B cell (primary cell): ENCODE results near the gene FAM43A. TPM values are rescaled to one million over a fixed set of nuclear protein-coding genes. Genes with fewer than 3 reads are reported as not detected.
A peak's percentile ranks its signal among the peaks of the same experiment; 100 is the strongest.

Source experiments
- ATAC-seq: fragments of 200-7000 bp; cut with Tn5 transposase; one replicate; pipeline ENCODE4 v1.10.0; 2021; ENCODE audit warnings: low read depth, mild to moderate bottlenecking, moderate number of reproducible peaks, moderate library complexity
- CTCF ChIA-PET: fragments of 350-600 bp; sonication (Branson Sonifier 250); formaldehyde crosslinking; loops from one replicate; lab custom pipeline; 2021; ENCODE audit warnings: antibody characterized with exemption, inconsistent platforms; lab: Charles Lee
- POLR2A ChIA-PET: fragments of 350-600 bp; sonication (Branson Sonifier 250); formaldehyde crosslinking; loops from one replicate; lab custom pipeline; 2021; ENCODE audit warnings: antibody characterized with exemption; lab: Charles Lee
- DNase-seq: peaks from one replicate; pipeline ENCODE4 v3.0.0; 2013
- H2AFZ ChIP-seq: 2 replicates; pipeline ENCODE4 v1.6.1; 2012; ENCODE audit warnings: mild to moderate bottlenecking, low read depth, low read length; ENCODE audit not compliant: insufficient read depth, poor library complexity, severe bottlenecking
- H3K27ac ChIP-seq, 2 donors: 1 replicate in 1 of 2; 2 replicates in 1 of 2; pipeline ENCODE4 v1.5.1; 2012 to 2013; ENCODE audit warnings: low read length in 2 of 2, mild to moderate bottlenecking in 2 of 2, moderate library complexity in 1 of 2
- H3K27me3 ChIP-seq, 4 experiments: fragments of 200-600 bp in 1 of 4; sonication (generic) in 1 of 4; replicated peaks in 1 of 4; 1 replicate in 2 of 4; 2 replicates in 2 of 4; pipeline versions ENCODE4 v1.6.1 to v1.7.0; 2013 to 2016; ENCODE audit warnings: low read length in 3 of 4, mild to moderate bottlenecking in 2 of 4, mixed read lengths in 1 of 4, moderate library complexity in 1 of 4; ENCODE audit not compliant: insufficient read depth in 4 of 4, control insufficient read depth in 3 of 4; ENCODE audit errors: control extremely low read depth in 1 of 4
- H3K36me3 ChIP-seq, 2 experiments: replicated peaks in 1 of 2; 1 replicate in 1 of 2; 2 replicates in 1 of 2; pipeline versions ENCODE4 v1.6.1 to v1.7.1; 2013; ENCODE audit warnings: low read length in 1 of 2; ENCODE audit not compliant: insufficient read depth in 2 of 2, control insufficient read depth in 1 of 2; ENCODE audit errors: control extremely low read depth in 1 of 2, extremely low read depth in 1 of 2
- H3K4me1 ChIP-seq, 2 donors: fragments of 200-600 bp in 1 of 2; sonication (generic) in 1 of 2; 1 replicate in 1 of 2; 2 replicates in 1 of 2; pipeline versions ENCODE4 v1.5.1 to v1.6.1; 2013 to 2017; ENCODE audit warnings: low read length in 2 of 2; ENCODE audit not compliant: control insufficient read depth in 2 of 2, insufficient read depth in 2 of 2
- H3K4me2 ChIP-seq: replicated peaks from 2 replicates; pipeline ENCODE3; 2012; ENCODE audit warnings: mild to moderate bottlenecking, low read depth, low read length; ENCODE audit not compliant: poor library complexity, severe bottlenecking
- H3K4me3 ChIP-seq, 5 experiments: fragments of 200-600 bp in 1 of 5; sonication (generic) in 1 of 5; 1 replicate in 3 of 5; 2 replicates in 2 of 5; pipeline versions ENCODE4 v1.5.1 to v1.7.0; 2011 to 2016; ENCODE audit warnings: low read length in 4 of 5, mild to moderate bottlenecking in 4 of 5, low read depth in 2 of 5, control low read depth in 1 of 5, moderate library complexity in 1 of 5; ENCODE audit not compliant: insufficient read depth in 1 of 5; ENCODE audit errors: control extremely low read depth in 1 of 5, extremely low read depth in 1 of 5
- H3K79me2 ChIP-seq: fragments of 200-600 bp; sonication (generic); one replicate; pipeline ENCODE4 v1.6.0; 2016; ENCODE audit warnings: low read length; ENCODE audit not compliant: control insufficient read depth, insufficient read depth
- H3K9ac ChIP-seq: fragments of 200-600 bp; sonication (generic); 2 replicates; pipeline ENCODE4 v1.6.1; 2017; ENCODE audit warnings: mild to moderate bottlenecking, low read length, moderate library complexity
- H3K9me3 ChIP-seq, 3 donors: one replicate each; pipeline versions ENCODE4 v1.6.1 to v1.7.1; 2013; ENCODE audit warnings: low read length in 2 of 3; ENCODE audit not compliant: control insufficient read depth in 2 of 3, insufficient read depth in 1 of 3; ENCODE audit errors: control extremely low read depth in 1 of 3
- H4K20me1 ChIP-seq: 2 replicates; pipeline ENCODE4 v1.6.0; 2012; ENCODE audit warnings: mild to moderate bottlenecking, low read length; ENCODE audit not compliant: insufficient read depth, control insufficient read depth, poor library complexity, severe bottlenecking
- H3K27ac Mint-ChIP-seq: one replicate; pipeline ENCODE4 v1.8.0; 2021; ENCODE audit warnings: mixed read lengths
- H3K27me3 Mint-ChIP-seq: one replicate; pipeline ENCODE4 v1.8.0; 2021; ENCODE audit warnings: mixed read lengths
- H3K4me1 Mint-ChIP-seq: one replicate; pipeline ENCODE4 v1.8.0; 2021; ENCODE audit warnings: mixed read lengths
- H3K4me3 Mint-ChIP-seq: one replicate; pipeline ENCODE4 v1.8.0; 2021; ENCODE audit warnings: mixed read lengths
- H3K9me3 Mint-ChIP-seq: one replicate; pipeline ENCODE4 v1.8.0; 2022; ENCODE audit warnings: mixed read lengths; ENCODE audit not compliant: insufficient read depth
- CTCF ChIP-seq: fragments of 200-600 bp; IDR thresholded peaks from one replicate; pipeline ENCODE4 v1.8.0; 2022; ENCODE audit warnings: antibody characterized with exemption, mild to moderate bottlenecking
- EZH2 ChIP-seq: IDR thresholded peaks from 2 replicates; pipeline ENCODE4 v1.6.1; 2012; ENCODE audit warnings: borderline replicate concordance, low read depth, mild to moderate bottlenecking, moderate library complexity, low read length; ENCODE audit not compliant: insufficient read depth, poor library complexity, severe bottlenecking
- WGBS: methylation state at CpG from one replicate; pipeline ENCODE4 v1.1.5; 2013; ENCODE audit warnings: missing lambda C conversion rate; ENCODE audit not compliant: insufficient coverage; 5-methylcytosine and 5-hydroxymethylcytosine counted together
- intact Hi-C: fragments of 100-400 bp; cut with micrococcal nuclease; formaldehyde crosslinking; loops from one replicate; pipeline ENCODE4 v1.10.0; 2022
- polyA plus RNA-seq: library from polyadenylated mRNA; depleted of rRNA; stranded (reverse); fragments of >200 nt; gene quantifications from 2 replicates; pipeline ENCODE4 v1.2.3, GENCODE V29; 2012
- total RNA-seq, 2 donors: library from RNA; stranded (reverse); fragments of 120-200 nt in 1 of 2; gene quantifications; 1 replicate in 1 of 2; 2 replicates in 1 of 2; pipeline versions ENCODE4 v1.2.3 to v1.2.4, GENCODE V29; 2013 to 2022

Gene FAM43A
- total and polyA plus RNA-seq, 2 donors (not counting 1 experiment from before 2014, with no cell fraction given): 17.1 to 78.6 TPM

- Histone ChIP-seq H3K36me3 (peaks cover 0 to 5% of the 10 kb centered on the region in 2 experiments), H3K4me2 (peak overlapping the region; percentile 96), H2AFZ (peak overlapping the region; percentile 71), H3K27ac (peak overlapping the region; percentile 94 to 98), H3K79me2 (peaks cover 45% of the 10 kb centered on the region), H3K27me3 (no peaks in the 10 kb centered on the region), H3K9ac (peak overlapping the region; percentile 81), H3K9me3 (peaks cover 0 to 5% (median 0%) of the 10 kb centered on the region in 3 donors), H3K4me1 (peaks cover 51 to 69% of the 10 kb centered on the region in 2 donors), H4K20me1 (peaks cover 26% of the 10 kb centered on the region), H3K4me3 (peak overlapping the region; percentile 67 to 90 (median 82))
- CTCF ChIA-PET: interaction anchor here (0.6 to 13.4 kb wide), 35 partner anchors 9 to 835 kb away, joined by 3 to 231 read pairs (median 5); partner anchors contain the start of genes LSG1 and XXYLT1
- Mint-ChIP-seq H3K27ac (peak overlapping the region; percentile 97), H3K4me1 (peaks cover 75% of the 10 kb centered on the region), H3K4me3 (peak overlapping the region; percentile 95), H3K9me3 (no peaks in the 10 kb centered on the region), H3K27me3 (no peaks in the 10 kb centered on the region)
- TF ChIP-seq CTCF (no peak), EZH2 (no peak)
- DNase-seq (peak; percentile 81), ATAC-seq (no peak)
- intact Hi-C loops: loop anchor here (5.0 to 10.0 kb wide), 3 partner anchors 188 to 855 kb away; partner anchors contain the start of gene PPP1R2
- WGBS: 10% methylated on average over 86 of the region's 86 CpGs
- POLR2A ChIA-PET: interaction anchor here (0.5 to 4.7 kb wide), 30 partner anchors 9 to 859 kb away, joined by 3 to 51 read pairs (median 5); partner anchors contain the start of genes LSG1 and PPP1R2
These were observed 1.3 kb downstream of the FAM43A start for GRCh38 chr3:194686816-194687637.
